Activated CD8-positive, alpha-beta T cell treated with anti-CD3 and anti-CD28 coated beads, Interleukin-2, amount 10 ng/mL, durations not matched to agents 7 days and 5 days (primary cell): Measurements from ENCODE around the gene VAT1L. TPM values are rescaled to one million over a fixed set of nuclear protein-coding genes. Genes with fewer than 3 reads are reported as not detected.

ENCODE experiments used
- ATAC-seq: fragments of 150-1000 bp; cut with Tn5 transposase; one replicate; pipeline ENCODE4 v1.10.0; 2021; ENCODE audit warnings: moderate library complexity
- CTCF ChIA-PET: fragments of 350-600 bp; sonication (Branson Sonifier 250); formaldehyde crosslinking; loops from one replicate; lab custom pipeline; 2021; ENCODE audit warnings: antibody characterized with exemption; lab: Charles Lee
- POLR2A ChIA-PET: fragments of 350-600 bp; sonication (Branson Sonifier 250); formaldehyde crosslinking; loops from one replicate; lab custom pipeline; 2021; ENCODE audit warnings: antibody characterized with exemption; lab: Charles Lee
- DNase-seq: peaks from one replicate; pipeline ENCODE4 v3.0.0-alpha.2; 2020
- H3K27ac Mint-ChIP-seq: one replicate; pipeline ENCODE4 v1.8.0; 2021; ENCODE audit warnings: mild to moderate bottlenecking, mixed read lengths
- H3K27me3 Mint-ChIP-seq: one replicate; pipeline ENCODE4 v1.8.0; 2021; ENCODE audit warnings: low read depth, mixed read lengths
- H3K36me3 Mint-ChIP-seq: one replicate; pipeline ENCODE4 v1.8.0; 2021; ENCODE audit warnings: low read depth, mixed read lengths
- H3K4me1 Mint-ChIP-seq: one replicate; pipeline ENCODE4 v1.8.0; 2021; ENCODE audit warnings: low read depth, mixed read lengths
- H3K4me3 Mint-ChIP-seq: one replicate; pipeline ENCODE4 v1.8.0; 2021; ENCODE audit warnings: mild to moderate bottlenecking, mixed read lengths
- H3K9me3 Mint-ChIP-seq: one replicate; pipeline ENCODE4 v1.8.0; 2022; ENCODE audit warnings: mixed read lengths; ENCODE audit not compliant: insufficient read depth
- total RNA-seq, 2 experiments: library from RNA; stranded (reverse); gene quantifications; one replicate each; pipeline ENCODE4 v1.2.3, GENCODE V29; 2021

The VAT1L gene
- total RNA-seq, 2 experiments from 2014 or later = not detected

DNA sequence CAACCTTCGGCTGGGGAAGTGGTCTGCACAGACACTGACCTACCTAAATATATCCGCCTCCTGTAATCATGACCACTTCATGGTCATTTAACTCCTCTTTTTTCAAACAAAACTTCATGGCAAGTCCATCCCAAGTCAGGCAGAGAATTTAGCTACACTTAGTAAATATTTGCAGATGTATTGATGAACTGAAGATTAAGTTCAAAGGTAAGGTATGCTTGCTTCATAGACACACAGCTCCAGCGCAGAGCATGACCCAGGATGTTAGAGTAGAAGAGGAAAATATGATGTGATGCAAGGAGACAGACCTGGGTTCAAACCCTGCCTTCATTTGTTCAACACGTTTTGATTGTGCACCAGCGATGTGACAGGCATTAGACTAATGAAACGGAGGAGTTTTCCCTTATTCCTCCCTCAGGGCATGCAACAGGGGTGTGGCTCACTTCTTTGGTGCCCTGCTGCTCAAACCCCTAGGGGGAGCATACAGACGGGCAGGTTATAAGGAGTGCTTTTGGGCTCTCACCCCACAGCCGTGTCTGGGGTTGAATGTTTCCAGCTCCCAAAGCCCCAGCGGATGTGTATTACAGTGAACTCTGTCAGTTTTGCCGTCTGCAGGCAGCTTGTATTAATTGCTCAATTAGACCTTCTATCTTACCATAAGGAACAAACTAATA is 210.1 kb downstream of the VAT1L start:
- no peak for DNase-seq
- H3K4me3 Mint-ChIP-seq = no peak overlapping the region
- H3K36me3 Mint-ChIP-seq = no peaks in the 10 kb centered on the region
- ATAC-seq = no peak
- no peak overlapping the region for H3K27ac Mint-ChIP-seq
- H3K4me1 Mint-ChIP-seq = no peaks in the 10 kb centered on the region
- ChIA-PET CTCF (no interaction called here), POLR2A (no interaction called here)
- peaks cover 3% of the 10 kb centered on the region for H3K9me3 Mint-ChIP-seq
- no peaks in the 10 kb centered on the region for H3K27me3 Mint-ChIP-seq

DNA sequence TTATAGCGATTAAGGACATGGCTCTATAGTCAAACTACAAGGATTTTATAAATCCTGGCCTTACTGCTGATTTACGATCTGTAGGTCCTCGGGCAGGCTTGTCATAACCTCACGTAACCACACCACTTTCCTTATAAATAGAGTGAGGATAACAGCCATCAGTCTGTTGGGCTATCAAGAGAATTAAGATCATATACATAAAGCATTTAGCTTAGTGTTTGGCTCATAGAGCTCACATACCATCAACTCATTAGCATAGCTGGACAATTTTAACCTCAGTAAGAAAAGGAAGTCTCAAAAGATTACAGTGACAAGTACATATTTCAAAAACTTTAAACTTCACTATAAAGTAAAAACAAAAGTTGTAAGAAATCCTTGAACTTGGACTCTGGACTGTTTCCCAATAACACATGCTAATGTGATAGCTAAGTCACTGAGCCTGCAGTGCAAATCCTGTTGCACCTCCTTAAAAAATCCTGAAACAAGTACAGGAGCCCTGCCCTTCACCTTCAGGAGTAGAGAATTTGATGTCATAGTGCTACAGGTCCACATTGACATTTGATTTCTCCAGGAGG is 213.2 kb downstream of the VAT1L start:
- no peak overlapping the region for H3K27ac Mint-ChIP-seq
- H3K36me3 Mint-ChIP-seq = no peaks in the 10 kb centered on the region
- POLR2A ChIA-PET = no interaction called here
- CTCF ChIA-PET = interaction anchor here (0.7 to 3.8 kb wide), 5 partner anchors 8 to 325 kb away, joined by 3 to 29 read pairs (median 5); no protein-coding TSS in a partner anchor
- DNase-seq = no peak
- H3K27me3 Mint-ChIP-seq = no peaks in the 10 kb centered on the region
- no peaks in the 10 kb centered on the region for H3K4me1 Mint-ChIP-seq
- ATAC-seq = no peak
- H3K9me3 Mint-ChIP-seq = peaks cover 3% of the 10 kb centered on the region
- no peak overlapping the region for H3K4me3 Mint-ChIP-seq

DNA sequence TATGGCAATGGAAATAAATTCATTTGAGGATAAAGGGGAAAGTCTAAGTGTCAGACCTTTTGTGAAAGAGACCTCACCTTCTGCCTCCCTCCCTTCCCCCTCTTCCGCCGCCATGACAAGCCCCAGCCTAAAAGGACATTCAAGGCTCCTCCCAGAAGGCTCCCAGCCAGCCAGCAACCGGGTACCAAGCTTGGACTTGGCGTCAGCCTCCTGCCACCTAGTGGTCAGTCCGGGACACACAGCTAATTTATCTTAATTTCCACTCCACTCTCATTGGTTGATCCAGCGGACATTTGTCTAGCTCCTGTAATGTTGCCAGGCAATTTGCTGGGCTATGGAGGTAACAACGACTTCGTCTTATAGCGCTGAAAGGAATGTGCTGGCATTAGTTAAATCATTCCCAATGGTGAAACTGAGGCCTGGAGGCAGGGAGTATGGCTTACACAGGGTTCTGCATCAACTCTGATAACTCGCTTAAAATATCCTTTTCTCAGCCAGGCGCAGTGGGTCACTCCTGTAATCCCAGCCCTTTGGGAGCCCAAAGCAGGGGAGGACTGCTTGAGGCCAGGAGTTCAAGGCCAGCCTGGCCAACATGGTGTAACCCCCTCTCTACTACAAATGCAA is 214.7 kb downstream of the VAT1L start:
- H3K27me3 Mint-ChIP-seq = no peaks in the 10 kb centered on the region
- peak; percentile 96 for ATAC-seq
- no peaks in the 10 kb centered on the region for H3K36me3 Mint-ChIP-seq
- CTCF ChIA-PET = interaction anchor here (0.7 to 3.8 kb wide), 33 partner anchors 8 to 416 kb away, joined by 3 to 29 read pairs (median 3); partner anchors contain the start of genes NUDT7 and WWOX
- H3K4me1 Mint-ChIP-seq = no peaks in the 10 kb centered on the region
- peak; percentile 81 for DNase-seq
- no peaks in the 10 kb centered on the region for H3K9me3 Mint-ChIP-seq
- POLR2A ChIA-PET = interaction anchor here (0.9 kb wide), 1 partner anchor 96 kb away, joined by 3 read pairs; the partner anchor contains the start of gene WWOX
- H3K27ac Mint-ChIP-seq = no peak overlapping the region
- H3K4me3 Mint-ChIP-seq = no peak overlapping the region

DNA sequence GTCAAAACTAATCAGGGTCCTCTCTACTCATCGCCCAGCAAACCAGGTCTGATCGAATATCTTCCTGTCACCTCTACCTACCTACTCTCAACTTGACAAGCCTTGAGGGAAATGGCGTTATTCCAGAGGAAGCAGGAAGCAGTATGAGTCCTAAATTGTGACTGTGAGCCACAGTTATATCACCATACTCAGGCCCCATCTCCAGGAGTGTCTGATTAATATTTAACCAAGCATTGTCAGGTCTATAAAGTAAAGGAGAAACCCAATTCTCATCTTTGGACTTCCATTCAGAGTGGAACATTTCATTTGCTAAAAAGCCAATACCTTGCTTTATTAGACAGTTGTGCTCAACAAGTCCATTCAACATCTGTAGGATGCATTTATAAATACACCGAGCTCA is 216.2 kb downstream of the VAT1L start:
- Mint-ChIP-seq H3K27me3 (no peaks in the 10 kb centered on the region), H3K9me3 (no peaks in the 10 kb centered on the region), H3K4me3 (no peak overlapping the region), H3K27ac (no peak overlapping the region), H3K4me1 (no peaks in the 10 kb centered on the region), H3K36me3 (no peaks in the 10 kb centered on the region)
- DNase-seq (no peak), ATAC-seq (no peak)
- POLR2A ChIA-PET = no interaction called here
- CTCF ChIA-PET = interaction anchor here (0.7 to 3.8 kb wide), 4 partner anchors 11 to 405 kb away, joined by 3 to 29 read pairs (median 4); partner anchors contain the start of gene WWOX

DNA sequence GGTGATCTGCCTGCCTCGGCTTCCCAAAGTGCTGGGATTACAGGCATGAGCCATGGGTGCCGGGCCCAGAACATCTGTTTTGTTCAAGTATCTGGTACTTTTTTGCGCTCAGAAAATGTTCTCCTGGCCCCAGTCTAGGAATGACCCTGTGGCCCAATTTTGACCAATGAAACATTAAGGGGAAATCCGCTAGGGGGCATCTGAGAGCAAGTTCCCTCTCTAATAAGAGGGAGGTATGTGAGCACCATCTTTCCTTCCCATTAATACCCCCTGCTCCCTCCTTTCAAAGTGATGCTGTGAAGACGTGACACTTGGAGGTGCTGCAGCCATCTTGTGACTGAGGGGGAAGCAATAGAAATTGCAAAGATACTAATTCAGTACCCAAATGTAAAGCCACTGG is 217.5 kb downstream of the VAT1L start:
- ATAC-seq = no peak
- Mint-ChIP-seq H3K27me3 (no peaks in the 10 kb centered on the region), H3K4me1 (no peaks in the 10 kb centered on the region), H3K9me3 (no peaks in the 10 kb centered on the region), H3K27ac (no peak overlapping the region), H3K4me3 (no peak overlapping the region), H3K36me3 (no peaks in the 10 kb centered on the region)
- ChIA-PET POLR2A (no interaction called here), CTCF (no interaction called here)
- DNase-seq = peak; percentile 21

DNA sequence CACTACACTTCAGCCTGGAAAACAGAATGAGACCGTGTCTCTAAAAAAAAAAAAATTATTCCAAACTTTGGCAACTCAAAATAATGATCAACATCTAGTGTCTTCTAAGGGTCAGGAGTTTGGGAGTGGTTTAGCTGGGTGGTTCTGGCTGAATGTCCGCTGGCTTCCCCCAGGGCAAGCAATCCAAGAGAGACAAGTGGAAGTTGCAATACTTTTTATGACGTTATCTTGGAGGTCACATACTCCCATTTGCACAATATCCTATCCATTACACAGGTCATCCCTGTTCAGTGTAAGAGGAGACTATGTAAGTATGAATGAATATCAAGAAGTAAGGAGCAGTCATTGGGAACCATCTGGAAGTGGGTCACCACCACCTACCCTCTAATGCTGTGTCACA is 218.8 kb downstream of the VAT1L start:
- no peaks in the 10 kb centered on the region for H3K36me3 Mint-ChIP-seq
- no peaks in the 10 kb centered on the region for H3K27me3 Mint-ChIP-seq
- ChIA-PET CTCF (no interaction called here), POLR2A (no interaction called here)
- no peak overlapping the region for H3K27ac Mint-ChIP-seq
- no peaks in the 10 kb centered on the region for H3K9me3 Mint-ChIP-seq
- H3K4me3 Mint-ChIP-seq = no peak overlapping the region
- ATAC-seq (no peak), DNase-seq (no peak)
- no peaks in the 10 kb centered on the region for H3K4me1 Mint-ChIP-seq

DNA sequence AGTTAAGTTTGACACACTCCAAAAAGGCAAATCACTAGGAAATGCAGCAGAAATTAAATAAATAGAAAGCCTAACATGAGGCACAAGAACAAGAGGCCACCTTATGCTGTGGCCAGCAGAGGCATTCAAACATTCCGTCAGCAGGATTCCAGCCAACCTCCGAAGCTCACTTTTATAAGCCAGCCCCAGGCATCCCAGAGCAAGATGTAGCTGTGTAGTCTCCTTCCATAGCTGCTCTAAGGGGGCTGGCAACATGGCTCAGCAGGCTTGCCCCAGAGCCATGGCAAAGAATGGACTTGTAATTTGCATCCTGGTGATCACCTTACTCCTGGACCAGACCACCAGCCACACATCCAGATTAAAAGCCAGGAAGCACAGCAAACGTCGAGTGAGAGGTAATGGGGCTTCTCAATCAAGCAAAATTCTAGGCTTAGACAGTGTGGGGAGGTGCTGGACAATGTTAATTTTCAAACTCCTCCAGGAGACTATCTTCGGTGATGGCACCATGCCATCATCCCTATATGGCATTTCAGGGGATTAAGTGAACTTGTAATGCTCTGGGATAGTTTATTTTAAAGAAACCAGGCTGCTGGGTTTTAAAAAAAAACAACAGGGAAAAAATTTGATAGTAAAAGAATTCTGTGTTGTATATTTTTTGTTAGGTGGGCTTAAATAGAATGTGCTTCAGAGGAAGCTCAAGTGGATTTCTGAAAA is 234.1 kb downstream of the VAT1L start, which contains the start of gene CLEC3A:
CLEC3A (plus strand) TSS at position 202 of the 714 bp plus-strand sequence; CDS start at position 281, 79 bp downstream.
- ChIA-PET CTCF (no interaction called here), POLR2A (no interaction called here)
- Mint-ChIP-seq H3K27me3 (peaks cover 2% of the 10 kb centered on the region), H3K4me3 (no peak within 1 kb of the TSS), H3K4me1 (no peaks in the 10 kb centered on the region), H3K9me3 (no peaks in the 10 kb centered on the region), H3K27ac (no peak within 1 kb of the TSS), H3K36me3 (no peaks in the 10 kb centered on the region)
- ATAC-seq = no peak
- no peak for DNase-seq

DNA sequence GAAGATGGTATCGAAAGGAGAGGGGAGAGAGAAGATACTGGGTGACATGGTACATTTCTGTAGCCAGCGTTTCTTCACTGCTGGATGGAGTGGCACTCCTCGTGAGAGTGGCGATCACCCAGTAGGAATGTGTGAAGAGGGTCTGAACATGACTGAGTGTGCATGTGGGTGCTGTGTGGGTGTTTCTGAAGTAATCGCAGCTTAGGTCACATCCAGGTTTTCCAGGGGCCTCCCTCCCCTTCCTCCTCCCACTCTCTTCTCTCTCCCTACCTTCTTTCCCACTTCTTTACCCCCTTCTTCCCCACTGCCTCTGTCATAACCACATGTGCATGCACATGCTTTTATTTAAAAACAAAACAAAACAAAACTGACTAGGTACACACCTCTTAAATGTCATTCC is 235.8 kb downstream of the VAT1L start:
- no peak overlapping the region for H3K27ac Mint-ChIP-seq
- POLR2A ChIA-PET = no interaction called here
- ATAC-seq = no peak

DNA sequence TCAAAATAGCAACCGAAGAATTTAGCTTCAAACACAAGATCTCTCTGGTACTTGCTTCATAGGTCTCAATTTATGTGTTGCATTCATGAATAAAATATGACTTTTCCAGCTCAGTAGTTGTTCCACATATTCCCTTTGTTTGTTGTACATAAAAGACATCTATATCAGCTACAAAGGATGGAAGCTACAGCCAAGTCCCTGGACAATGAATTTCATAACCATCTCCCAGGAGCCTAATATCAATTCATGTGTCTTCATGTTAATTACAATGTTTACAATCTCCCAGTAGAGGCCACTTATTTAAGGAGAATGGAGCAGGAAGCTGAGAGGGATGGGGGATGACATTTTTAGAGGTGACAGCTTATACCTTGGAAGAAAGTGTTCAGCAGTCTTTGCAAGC is 237.3 kb downstream of the VAT1L start:
- H3K4me1 Mint-ChIP-seq = no peaks in the 10 kb centered on the region
- DNase-seq = no peak
- CTCF ChIA-PET = interaction anchor here (1.2 kb wide), 1 partner anchor 23 kb away, joined by 3 read pairs; no protein-coding TSS in a partner anchor
- H3K27ac Mint-ChIP-seq = no peak overlapping the region
- no peaks in the 10 kb centered on the region for H3K9me3 Mint-ChIP-seq
- POLR2A ChIA-PET = no interaction called here
- ATAC-seq = no peak
- H3K36me3 Mint-ChIP-seq = no peaks in the 10 kb centered on the region
- H3K4me3 Mint-ChIP-seq = no peak overlapping the region
- peaks cover 2% of the 10 kb centered on the region for H3K27me3 Mint-ChIP-seq

More for the DNA sequence above, 235.8 kb downstream of the VAT1L start:
- H3K9me3 Mint-ChIP-seq = no peaks in the 10 kb centered on the region
- H3K4me3 Mint-ChIP-seq = no peak overlapping the region
- no peaks in the 10 kb centered on the region for H3K4me1 Mint-ChIP-seq
- no peaks in the 10 kb centered on the region for H3K36me3 Mint-ChIP-seq
- peaks cover 2% of the 10 kb centered on the region for H3K27me3 Mint-ChIP-seq
- DNase-seq = no peak
- CTCF ChIA-PET = no interaction called here

DNA sequence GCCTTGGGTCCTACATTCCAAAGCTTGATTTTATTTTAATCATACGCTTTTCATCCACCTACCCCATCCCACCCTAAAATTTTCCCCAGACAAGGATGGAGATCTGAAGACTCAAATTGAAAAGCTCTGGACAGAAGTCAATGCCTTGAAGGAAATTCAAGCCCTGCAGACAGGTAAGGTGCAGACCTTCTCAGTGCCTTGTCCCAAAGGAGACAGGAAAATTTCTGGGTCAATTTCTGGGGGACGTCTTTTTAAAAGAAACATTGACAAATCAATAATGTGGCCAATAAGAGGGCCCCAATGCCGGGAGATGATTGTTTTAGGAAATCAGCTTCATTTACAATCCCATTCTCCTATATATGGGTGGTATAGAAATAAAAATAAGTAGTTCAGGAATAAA is 239.7 kb downstream of the VAT1L start:
- no peak overlapping the region for H3K27ac Mint-ChIP-seq
- no peaks in the 10 kb centered on the region for H3K9me3 Mint-ChIP-seq
- H3K36me3 Mint-ChIP-seq = no peaks in the 10 kb centered on the region
- H3K27me3 Mint-ChIP-seq = no peaks in the 10 kb centered on the region
- no peaks in the 10 kb centered on the region for H3K4me1 Mint-ChIP-seq
- H3K4me3 Mint-ChIP-seq = no peak overlapping the region
- POLR2A ChIA-PET = no interaction called here
- DNase-seq (no peak), ATAC-seq (no peak)
- CTCF ChIA-PET = no interaction called here
